SKM-1 treated with dmso at 0.1 percent for 144 hours (cell line): Measurements from ENCODE around the gene USP3.
"Not testable (repeated sequence)": the region's sequence is repeated elsewhere in the genome, so short reads cannot be mapped to it uniquely, and the experiment has no call there.

Source experiments
- DNase-seq: peaks from one replicate; lab custom pipeline; 2025; ENCODE audit not compliant: unreplicated experiment; lab: John Stamatoyannopoulos, UW

USP3 gene

DNA sequence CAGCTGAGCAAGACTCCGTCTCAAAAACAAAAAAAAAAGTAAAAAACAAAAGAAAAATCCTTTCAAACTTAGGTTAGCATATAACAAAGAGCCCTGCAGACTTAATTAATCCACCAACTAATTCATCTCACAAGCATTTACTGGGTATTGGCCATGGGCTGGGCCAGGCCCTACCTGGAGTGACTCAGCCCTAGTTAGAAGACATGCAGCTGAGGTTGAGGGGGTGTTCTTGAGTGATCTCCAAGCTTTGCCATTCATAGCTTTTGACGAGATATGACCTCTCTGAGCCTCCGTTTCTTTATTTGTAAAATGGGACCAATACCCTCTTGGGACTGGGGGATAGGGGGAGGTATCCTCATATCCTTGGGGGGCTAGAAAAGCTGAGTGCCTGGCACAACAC is 100.6 kb downstream of the USP3 start:
- no peak for DNase-seq

- peak; percentile 38 for DNase-seq
Observed at GRCh38 chr15:63605816-63606215, 101.4 kb downstream of the USP3 start.

- DNase-seq, result no peak
Observed at GRCh38 chr15:63606308-63606707, 101.9 kb downstream of the USP3 start.

DNA sequence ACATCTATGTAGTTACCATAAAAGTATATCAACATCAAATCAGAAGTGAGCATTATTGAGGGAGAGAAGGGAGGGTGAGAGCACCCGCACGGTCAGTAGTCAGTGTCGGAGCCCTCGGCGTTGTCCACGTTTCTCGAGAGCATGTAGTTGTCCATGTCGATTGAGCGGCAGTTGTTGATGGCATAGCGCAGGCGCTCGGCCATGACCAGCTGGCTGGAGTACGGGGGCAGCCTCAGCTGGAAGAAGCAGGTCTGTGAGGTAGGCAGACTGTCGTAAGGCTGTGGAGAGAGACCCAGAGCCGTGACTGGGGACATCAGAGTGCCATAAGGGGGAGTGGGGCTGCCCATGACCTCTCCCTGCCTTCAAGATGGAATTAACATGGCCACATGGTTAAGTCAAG is 104.6 kb downstream of the USP3 start:
- no peak for DNase-seq

GRCh38 chr15:63609448-63609847 is 105.1 kb downstream of the USP3 start:
- no peak for DNase-seq

DNA sequence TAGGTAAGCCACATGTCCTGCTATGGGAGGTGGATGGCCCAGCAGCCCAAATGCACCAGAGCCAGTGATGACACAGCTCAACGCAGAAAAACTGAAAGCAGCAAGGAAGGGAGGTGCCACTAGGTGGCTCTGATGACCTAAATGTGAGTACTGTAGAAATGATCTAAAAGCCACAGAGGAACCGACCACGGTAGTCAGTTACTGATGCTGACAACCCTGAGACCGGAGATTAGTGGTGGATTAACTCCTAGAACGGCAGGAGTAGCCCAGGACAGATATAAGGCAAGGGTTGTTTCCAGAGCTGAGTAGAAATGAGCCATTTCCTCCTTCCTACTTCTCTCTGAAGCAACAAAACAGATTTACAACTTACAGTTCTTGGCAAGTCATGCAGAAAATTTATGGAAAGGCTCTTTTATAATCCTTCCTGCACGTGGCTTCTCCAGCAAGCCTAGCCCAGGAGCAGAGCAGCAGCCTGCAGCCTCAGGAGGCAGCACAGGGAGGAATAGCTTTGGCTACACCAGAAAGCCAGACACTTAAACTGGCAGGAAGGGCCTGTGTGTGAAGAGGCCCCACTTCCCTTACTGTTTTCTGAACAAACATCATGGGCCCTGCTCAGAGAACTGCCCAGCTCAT is 105.9 kb downstream of the USP3 start:
- peak; percentile 71 for DNase-seq

DNA sequence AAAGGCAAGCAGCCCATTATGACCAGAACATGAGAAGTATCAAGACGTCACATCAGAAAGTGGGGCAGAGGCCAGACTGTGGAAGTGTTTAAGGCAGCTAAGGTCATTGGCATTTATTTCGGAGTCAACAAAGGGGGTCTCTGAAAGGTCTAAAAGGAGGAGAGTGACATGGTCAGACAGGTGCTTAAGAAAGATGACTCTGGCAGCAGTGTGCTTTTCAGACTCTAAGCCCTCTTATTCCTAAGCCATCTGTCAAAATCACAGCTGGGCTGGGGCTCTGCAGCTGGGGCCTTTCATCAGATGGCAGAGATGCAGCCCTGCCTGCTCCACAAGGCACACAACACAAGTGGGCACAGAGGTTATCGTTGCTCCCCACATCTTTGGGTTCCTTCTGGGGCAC is 106.8 kb downstream of the USP3 start:
- DNase-seq, result no peak

DNA sequence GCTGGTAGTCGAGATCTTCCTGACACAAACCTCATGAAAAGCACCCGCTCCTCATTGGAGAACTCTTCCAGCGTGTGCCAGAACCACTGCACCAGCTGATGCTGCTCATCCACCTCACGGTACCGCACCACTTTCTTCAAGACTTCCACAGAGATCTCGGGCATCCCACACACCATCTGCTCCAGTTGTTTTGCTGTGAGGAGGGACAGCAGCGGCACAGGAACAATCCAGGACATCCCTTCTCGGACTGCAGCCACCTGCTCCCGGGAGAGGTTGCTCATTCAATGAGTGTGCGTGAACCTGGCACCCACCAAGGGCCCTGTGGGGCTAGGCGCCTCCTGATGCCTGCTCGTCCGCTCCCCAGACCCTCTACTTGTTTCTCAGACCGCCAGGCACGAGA is 107.9 kb downstream of the USP3 start:
- no peak for DNase-seq

GRCh38 chr15:63615935-63616334 is 111.5 kb downstream of the USP3 start:
- DNase-seq, result no peak

GRCh38 chr15:63617147-63617546 is 112.8 kb downstream of the USP3 start:
- not testable (repeated sequence) for DNase-seq

- not testable (repeated sequence) for DNase-seq
Observed at GRCh38 chr15:63617627-63618026, 113.2 kb downstream of the USP3 start.

DNA sequence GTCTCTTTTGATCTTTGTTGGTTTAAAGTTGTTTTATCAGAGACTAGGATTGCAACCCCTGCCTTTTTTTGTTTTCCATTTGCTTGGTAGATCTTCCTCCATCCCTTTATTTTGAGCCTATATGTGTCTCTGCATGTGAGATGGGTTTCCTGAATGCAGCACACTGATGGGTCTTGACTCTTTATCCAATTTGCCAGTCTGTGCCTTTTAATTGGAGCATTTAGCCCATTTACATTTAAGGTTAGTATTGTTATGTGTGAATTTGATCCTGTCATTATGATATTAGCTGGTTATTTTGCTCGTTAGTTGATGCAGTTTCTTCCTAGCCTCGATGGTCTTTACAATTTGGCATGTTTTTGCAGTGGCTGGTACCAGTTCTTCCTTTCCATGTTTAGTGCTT is 116.4 kb downstream of the USP3 start:
- not testable (repeated sequence) for DNase-seq

- no peak for DNase-seq
Observed at GRCh38 chr15:63623232-63623969, 119.0 kb downstream of the USP3 start.

- DNase-seq, result no peak
Observed at GRCh38 chr15:63626955-63627354, 122.6 kb downstream of the USP3 start.

GRCh38 chr15:63628123-63628822 is 123.9 kb downstream of the USP3 start:
- no peak for DNase-seq

GRCh38 chr15:63630036-63630751 is 125.8 kb downstream of the USP3 start:
- no peak for DNase-seq

DNA sequence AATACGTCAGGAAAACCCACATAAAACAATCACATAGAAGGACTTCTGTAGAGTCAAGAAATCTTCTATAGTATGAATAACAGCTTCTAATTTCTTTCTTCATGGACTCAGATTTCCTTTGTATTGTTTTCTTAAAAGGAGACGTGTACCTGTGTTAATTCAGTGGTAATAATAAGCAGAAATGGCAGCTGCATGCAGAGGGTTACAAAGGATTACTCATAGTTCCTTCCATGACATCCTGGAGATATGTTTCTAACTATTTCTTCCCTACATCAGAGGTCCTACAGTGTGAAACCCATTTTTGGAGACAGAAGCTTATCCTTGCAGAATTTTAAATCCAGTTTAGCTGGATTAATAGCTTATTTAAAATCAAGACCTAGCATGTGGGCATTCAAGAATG is 128.9 kb downstream of the USP3 start:
- DNase-seq, result no peak

- no peak for DNase-seq
Observed at GRCh38 chr15:63634154-63634553, 129.8 kb downstream of the USP3 start.

DNA sequence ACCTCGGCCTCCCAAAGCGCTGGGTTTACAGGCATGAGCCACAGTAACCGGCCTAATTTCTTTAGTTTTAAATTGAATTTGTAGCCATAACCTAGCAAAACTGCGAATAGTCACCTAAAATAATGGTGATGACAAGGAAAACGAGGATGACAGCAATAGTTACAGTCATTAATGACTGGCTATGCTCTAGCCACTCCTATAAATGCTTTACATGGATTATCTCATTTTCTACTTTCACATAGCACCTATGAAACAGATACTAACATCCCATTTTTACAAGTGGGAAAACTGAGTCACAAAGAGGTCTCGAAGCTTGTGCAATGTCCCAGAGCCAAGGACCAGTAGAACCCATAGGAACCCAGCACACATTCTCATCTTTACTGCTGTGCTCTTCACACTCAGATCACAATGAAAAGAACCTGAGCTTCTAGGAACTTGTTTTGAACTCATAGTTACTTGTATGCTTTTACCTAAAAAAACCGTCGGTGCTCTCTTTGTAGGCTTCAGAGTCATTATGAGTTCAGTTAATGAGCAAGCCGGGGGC is 132.2 kb downstream of the USP3 start:
- no peak for DNase-seq

- DNase-seq, result no peak
Observed at GRCh38 chr15:63638839-63639238, 134.4 kb downstream of the USP3 start.

- DNase-seq, result no peak
Observed at GRCh38 chr15:63640146-63640545, 135.8 kb downstream of the USP3 start.
